ENCODE data around the gene ATP5PD. TPM values are rescaled to one million over a fixed set of nuclear protein-coding genes. Genes with fewer than 3 reads are reported as not detected.

ATP5PD gene
- total and polyA plus RNA-seq, 2 of the 13 experiments (the other 11 are each of a cell fraction or from before 2014, with no cell fraction given): 158 to 428 TPM

GRCh38 chr17:75087558-75088453 lies 41.0 kb upstream of the ATP5PD start, which contains the start of gene SLC16A5 (continued):
- TF ChIP-seq, protein P1, sequence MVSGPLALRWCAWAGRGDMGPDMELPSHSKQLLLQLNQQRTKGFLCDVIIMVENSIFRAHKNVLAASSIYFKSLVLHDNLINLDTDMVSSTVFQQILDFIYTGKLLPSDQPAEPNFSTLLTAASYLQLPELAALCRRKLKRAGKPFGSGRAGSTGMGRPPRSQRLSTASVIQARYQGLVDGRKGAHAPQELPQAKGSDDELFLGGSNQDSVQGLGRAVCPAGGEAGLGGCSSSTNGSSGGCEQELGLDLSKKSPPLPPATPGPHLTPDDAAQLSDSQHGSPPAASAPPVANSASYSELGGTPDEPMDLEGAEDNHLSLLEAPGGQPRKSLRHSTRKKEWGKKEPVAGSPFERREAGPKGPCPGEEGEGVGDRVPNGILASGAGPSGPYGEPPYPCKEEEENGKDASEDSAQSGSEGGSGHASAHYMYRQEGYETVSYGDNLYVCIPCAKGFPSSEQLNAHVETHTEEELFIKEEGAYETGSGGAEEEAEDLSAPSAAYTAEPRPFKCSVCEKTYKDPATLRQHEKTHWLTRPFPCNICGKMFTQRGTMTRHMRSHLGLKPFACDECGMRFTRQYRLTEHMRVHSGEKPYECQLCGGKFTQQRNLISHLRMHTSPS (CRISPR knock-in tag; IDR thresholded peaks at IDR 0.05; ENCODE audit: low read depth): no peak; the same call in 1 of the 2 replicates
- TF ChIP-seq ZNF737 (CRISPR knock-in tag; IDR thresholded peaks at IDR 0.05; ENCODE audit: borderline replicate concordance) (no peak), ZNF879 (CRISPR knock-in tag; IDR thresholded peaks at IDR 0.05) (0 out of 2 replicates have a peak, but pooled peaks have one; percentile 5), TEAD3 (CRISPR knock-in tag; optimal IDR thresholded peaks at IDR 0.05; ENCODE audit: borderline replicate concordance) (peak; percentile 81), ZNF431 (CRISPR knock-in tag; IDR thresholded peaks at IDR 0.05; ENCODE audit: borderline replicate concordance, low read depth) (peak; percentile 69; the same call in 1 of the 2 replicates), ZFP1 (CRISPR knock-in tag; IDR thresholded peaks at IDR 0.05) (no peak), POLR2AphosphoS5 (IDR thresholded peaks at IDR 0.05; ENCODE audit: low read depth, low read length) (peak; percentile 32; the same call in 1 of the 2 replicates), STAT6 (CRISPR knock-in tag; IDR thresholded peaks at IDR 0.05; ENCODE audit: borderline replicate concordance) (no peak), ZSCAN21 (CRISPR knock-in tag; IDR thresholded peaks at IDR 0.05; ENCODE audit: borderline replicate concordance) (no peak), ZNF672 (CRISPR knock-in tag; IDR thresholded peaks at IDR 0.05) (no peak), REXO4 (CRISPR knock-in tag; IDR thresholded peaks at IDR 0.05; ENCODE audit: borderline replicate concordance) (no peak), KLF13 (CRISPR knock-in tag; IDR thresholded peaks at IDR 0.05) (no peak), ZNF616 (CRISPR knock-in tag; IDR thresholded peaks at IDR 0.05; ENCODE audit: low read depth) (peak; percentile 65; the same call in 1 of the 2 replicates), ZNF543 (CRISPR knock-in tag; IDR thresholded peaks at IDR 0.05) (no peak), ZNF224 (CRISPR knock-in tag; IDR thresholded peaks at IDR 0.05) (no peak), FOSL1 (CRISPR knock-in tag; IDR thresholded peaks at IDR 0.05; ENCODE audit: borderline replicate concordance) (no peak), ZNF7 (CRISPR knock-in tag; IDR thresholded peaks at IDR 0.05) (no peak), ZNF460 (CRISPR knock-in tag; IDR thresholded peaks at IDR 0.05; ENCODE audit: borderline replicate concordance) (no peak), KLF6 (CRISPR knock-in tag; IDR thresholded peaks at IDR 0.05) (no peak), ZNF891 (CRISPR knock-in tag; IDR thresholded peaks at IDR 0.05) (no peak), ATM (IDR thresholded peaks at IDR 0.05; ENCODE audit: borderline replicate concordance) (no peak), KDM2A (CRISPR knock-in tag; IDR thresholded peaks at IDR 0.05; ENCODE audit: borderline replicate concordance, low read depth) (peak; percentile 26; the same call in 1 of the 2 replicates), NR2C2 (CRISPR knock-in tag; IDR thresholded peaks at IDR 0.05; ENCODE audit: borderline replicate concordance) (no peak)
- TF ChIP-seq, protein P2, sequence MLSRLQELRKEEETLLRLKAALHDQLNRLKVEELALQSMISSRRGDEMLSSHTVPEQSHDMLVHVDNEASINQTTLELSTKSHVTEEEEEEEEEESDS (CRISPR knock-in tag; IDR thresholded peaks at IDR 0.05; ENCODE audit: borderline replicate concordance): no peak
- TF ChIP-seq, protein P3, sequence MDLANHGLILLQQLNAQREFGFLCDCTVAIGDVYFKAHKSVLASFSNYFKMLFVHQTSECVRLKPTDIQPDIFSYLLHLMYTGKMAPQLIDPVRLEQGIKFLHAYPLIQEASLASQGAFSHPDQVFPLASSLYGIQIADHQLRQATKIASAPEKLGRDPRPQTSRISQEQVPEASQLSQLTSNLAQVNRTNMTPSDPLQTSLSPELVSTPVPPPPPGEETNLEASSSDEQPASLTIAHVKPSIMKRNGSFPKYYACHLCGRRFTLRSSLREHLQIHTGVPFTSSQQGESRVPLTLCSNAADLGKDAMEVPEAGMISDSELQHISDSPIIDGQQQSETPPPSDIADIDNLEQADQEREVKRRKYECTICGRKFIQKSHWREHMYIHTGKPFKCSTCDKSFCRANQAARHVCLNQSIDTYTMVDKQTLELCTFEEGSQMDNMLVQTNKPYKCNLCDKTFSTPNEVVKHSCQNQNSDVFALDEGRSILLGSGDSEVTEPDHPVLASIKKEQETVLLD (CRISPR knock-in tag; IDR thresholded peaks at IDR 0.05; ENCODE audit: low read depth): peak; percentile 72; the same call in 1 of the 2 replicates
